Astrocyte of the cerebellum (primary cell): ENCODE measurements around the gene ANKS1B.

ENCODE experiments used
- DNase-seq: peaks from one replicate; pipeline ENCODE4 v3.0.0-alpha.2; 2011; ENCODE audit warnings: low read depth
- H3K4me3 ChIP-seq: 2 replicates; pipeline ENCODE4 v1.5.1; 2011; ENCODE audit warnings: mild to moderate bottlenecking, low read depth, low read length, moderate library complexity
- in situ Hi-C: cut with HindIII; loops from 2 replicates; pipeline ENCODE4 v1.10.0; 2017; ENCODE audit warnings: low sequenced_read_pairs
- TF ChIP-seq, protein P1 (sequence below): IDR thresholded peaks from 2 replicates; pipeline ENCODE4 v1.5.1; 2012; ENCODE audit warnings: low read length, low read depth, moderate library complexity, mild to moderate bottlenecking; ENCODE audit errors: missing control alignments

Gene ANKS1B

GRCh38 chr12:99984271-99985128, at the start of gene ANKS1B:
Gene ANKS1B, minus strand, starts transcription at chr12:99984936. Its CDS starts 699 bp downstream, at chr12:99984237.
- no peak for DNase-seq
- in situ Hi-C loops, result no loop called here
- TF ChIP-seq, protein P1, sequence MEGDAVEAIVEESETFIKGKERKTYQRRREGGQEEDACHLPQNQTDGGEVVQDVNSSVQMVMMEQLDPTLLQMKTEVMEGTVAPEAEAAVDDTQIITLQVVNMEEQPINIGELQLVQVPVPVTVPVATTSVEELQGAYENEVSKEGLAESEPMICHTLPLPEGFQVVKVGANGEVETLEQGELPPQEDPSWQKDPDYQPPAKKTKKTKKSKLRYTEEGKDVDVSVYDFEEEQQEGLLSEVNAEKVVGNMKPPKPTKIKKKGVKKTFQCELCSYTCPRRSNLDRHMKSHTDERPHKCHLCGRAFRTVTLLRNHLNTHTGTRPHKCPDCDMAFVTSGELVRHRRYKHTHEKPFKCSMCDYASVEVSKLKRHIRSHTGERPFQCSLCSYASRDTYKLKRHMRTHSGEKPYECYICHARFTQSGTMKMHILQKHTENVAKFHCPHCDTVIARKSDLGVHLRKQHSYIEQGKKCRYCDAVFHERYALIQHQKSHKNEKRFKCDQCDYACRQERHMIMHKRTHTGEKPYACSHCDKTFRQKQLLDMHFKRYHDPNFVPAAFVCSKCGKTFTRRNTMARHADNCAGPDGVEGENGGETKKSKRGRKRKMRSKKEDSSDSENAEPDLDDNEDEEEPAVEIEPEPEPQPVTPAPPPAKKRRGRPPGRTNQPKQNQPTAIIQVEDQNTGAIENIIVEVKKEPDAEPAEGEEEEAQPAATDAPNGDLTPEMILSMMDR, result no peak

DNA sequence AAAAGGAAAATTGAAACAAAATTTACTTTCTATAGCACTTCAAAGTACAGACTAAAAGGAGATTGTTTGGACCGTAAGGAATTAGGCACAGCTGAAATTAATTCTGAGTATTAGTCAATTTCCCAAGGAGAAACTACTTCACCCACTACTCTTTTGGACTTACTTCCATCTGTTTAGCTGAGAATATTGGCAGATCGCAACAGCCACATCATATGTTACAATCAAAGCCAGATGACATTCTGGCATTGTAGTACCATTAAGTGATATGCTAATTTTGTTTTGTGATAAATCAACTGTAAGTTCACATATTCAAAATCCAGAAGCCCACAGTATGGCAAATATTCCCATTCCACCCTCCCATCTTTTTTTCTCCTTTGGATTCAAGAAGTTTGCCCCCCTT, 47.1 kb upstream of the ANKS1B start:
- no peak overlapping the region for H3K4me3 ChIP-seq
- no peak for DNase-seq
- TF ChIP-seq, protein P1, result no peak
- in situ Hi-C loops, result no loop called here

More at GRCh38 chr12:99984271-99985128, at the start of gene ANKS1B:
- peak within 1 kb of the TSS; percentile 63 for H3K4me3 ChIP-seq

- H3K4me3 ChIP-seq, result no peak overlapping the region
- no peak for DNase-seq
- in situ Hi-C loops, result no loop called here
- TF ChIP-seq, protein P1, result no peak
These were observed 42.9 kb upstream of the ANKS1B start for GRCh38 chr12:100027671-100028070.

GRCh38 chr12:100026241-100026640, 41.5 kb upstream of the ANKS1B start:
- in situ Hi-C loops, result no loop called here
- TF ChIP-seq, protein P1, result no peak

GRCh38 chr12:100024974-100025555, 40.3 kb upstream of the ANKS1B start:
- TF ChIP-seq, protein P1, result no peak
- in situ Hi-C loops, result no loop called here
- no peak for DNase-seq
- H3K4me3 ChIP-seq, result no peak overlapping the region

More at GRCh38 chr12:100026241-100026640, 41.5 kb upstream of the ANKS1B start:
- H3K4me3 ChIP-seq, result no peak overlapping the region
- DNase-seq, result no peak

DNA sequence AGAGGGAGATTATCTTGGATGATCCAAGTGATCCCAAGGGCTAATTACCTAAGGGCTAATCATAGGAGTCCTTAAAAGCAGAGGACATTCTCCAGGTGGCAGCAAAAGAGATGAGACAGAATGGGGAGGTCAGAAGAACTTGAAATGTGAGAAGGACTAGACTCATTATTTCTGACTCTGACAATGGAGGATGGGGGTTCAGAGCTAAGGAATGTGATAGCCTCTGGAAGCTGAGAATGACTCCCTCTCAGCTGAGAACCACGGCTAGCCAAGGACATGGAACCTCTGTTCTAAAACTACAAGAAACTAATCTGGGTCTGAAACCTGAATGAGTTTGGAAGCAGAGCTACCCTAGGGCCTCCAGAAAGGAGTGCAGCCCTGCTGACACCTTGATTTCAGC, 35.6 kb upstream of the ANKS1B start:
- DNase-seq, result no peak
- TF ChIP-seq, protein P1, result no peak
- in situ Hi-C loops, result no loop called here
- H3K4me3 ChIP-seq, result no peak overlapping the region
